EL (cell line): ENCODE measurements around the gene OR4D2.

ENCODE experiments used
- DNase-seq: peaks from one replicate; pipeline ENCODE4 v3.0.0-alpha.2; 2016

Gene OR4D2

DNA sequence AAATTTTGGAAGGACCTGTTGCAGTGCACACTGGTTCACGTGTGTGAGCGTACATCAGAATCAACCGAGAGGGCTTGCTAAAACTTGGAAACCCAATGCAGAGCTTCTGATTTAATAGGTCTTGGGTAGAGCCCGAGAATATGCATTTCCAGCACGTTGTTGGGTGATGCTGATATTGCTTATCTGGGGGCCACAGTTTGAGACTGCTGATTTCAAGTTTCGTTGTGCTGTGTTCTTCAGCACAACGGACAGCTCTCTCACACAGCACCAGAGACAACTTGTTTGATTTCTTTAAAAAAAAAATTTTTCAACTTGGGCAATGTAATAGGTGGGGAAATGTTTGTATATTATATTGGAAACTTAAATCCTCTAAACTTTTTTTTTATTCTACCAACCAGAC is 9.4 kb downstream of the OR4D2 start:
- no peak for DNase-seq

DNA sequence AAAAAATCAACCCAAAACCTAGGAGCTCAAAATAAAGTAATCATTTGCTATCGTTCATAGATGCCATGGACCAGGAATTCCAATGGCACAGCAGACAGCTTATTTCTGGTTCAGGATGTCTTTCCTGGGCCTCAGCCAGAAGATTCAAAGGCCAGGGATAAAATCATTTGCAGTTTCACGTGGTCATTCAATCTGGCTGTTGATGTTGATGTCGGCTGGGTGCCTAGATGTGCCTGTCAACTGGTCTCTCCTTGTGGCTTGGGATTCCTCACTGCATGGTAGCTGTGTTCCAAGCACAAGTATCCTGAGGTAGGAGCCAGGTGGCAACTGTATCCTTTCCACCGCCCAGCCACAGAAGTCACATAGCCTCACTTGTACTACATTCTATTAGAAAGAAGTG is 15.0 kb downstream of the OR4D2 start:
- no peak for DNase-seq

DNA sequence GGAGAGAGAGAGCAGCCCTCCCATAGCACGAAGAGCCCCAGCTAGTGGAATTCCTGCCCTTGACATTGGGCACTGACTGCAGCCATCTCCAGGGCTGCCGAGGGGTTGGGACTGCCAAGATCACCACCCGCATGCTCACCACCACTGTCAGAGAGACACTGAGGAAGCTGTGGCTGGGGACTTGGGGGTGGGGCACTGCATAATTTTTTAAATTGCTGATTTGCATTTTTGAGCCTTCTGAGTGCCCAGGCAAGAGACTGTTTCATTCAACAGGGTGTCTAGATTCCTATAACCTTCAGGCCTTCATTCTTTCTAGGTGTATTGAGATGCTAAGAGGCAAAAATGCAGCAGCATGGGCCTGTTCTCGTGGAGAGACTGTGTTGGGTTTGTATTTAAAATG is 16.7 kb downstream of the OR4D2 start:
- DNase-seq: no peak

DNA sequence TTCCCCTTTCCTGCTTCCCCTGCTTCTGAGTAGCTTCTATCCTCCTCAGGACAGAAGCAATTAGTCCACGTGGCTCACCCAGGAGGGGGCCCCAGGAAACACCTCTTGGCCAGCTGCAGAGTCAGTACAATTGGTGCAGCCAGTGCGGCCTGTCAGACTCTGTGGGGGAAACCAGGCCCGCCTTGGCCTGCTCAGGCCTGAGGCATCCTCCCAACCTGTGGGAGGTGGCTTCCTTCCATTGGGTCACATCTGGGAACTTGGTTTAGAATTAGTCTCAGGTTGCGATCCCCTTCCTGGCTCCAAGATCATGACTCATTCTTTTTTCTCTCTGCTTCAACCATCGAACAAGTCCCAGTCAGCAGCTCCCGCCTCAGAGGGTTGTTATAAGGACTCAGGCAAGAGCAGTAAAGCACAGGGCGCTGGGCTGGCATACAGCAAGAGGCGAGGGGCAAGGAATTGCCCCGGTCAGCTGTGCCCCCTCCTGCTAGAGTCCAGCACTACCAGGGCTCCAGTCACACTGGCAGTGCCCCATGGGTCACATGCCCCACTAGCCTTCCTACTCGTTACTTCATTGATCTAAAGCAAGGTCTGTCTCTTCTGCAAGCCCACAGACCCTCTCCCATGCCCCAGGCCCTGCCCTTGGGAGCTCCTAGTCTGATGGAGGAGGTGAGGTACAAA is 17.7 kb downstream of the OR4D2 start:
- DNase-seq: peak; percentile 63

DNA sequence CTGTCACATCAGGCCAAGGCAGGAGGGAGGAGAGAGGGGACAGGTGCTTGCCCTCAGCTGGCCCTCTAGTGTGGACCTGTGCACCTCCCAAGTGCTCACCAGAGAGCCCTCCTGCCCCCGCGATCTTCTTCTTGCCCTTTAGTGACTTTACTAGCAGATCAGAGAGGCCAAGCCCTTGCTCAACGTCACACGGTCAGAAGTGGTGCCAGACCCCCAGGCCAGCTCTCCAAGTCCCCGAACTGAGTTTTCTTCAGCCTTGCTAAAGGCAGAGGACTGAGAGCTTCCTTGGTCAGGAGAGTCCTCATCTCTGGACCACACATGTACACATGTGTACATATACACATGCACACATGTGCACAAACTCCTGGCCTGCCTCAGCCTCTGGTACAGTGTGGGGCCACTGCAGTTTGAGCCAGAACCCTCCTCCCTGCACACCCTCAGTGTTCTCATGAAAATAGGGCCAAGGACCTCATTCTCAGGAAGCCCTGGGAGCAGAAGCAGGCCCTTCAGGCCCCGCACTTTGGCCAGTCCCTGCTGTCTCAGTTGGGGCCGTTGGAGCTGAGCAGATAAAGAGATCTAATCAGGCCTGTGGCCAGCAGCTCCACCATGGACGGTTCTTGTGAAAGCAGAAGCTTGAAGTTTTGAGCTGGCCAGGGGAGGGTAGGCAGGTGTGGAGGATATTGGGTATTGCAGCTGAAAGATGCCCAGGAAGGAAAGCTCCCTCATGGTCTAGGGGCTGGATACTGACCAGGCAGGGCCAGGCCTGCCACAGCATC is 18.4 kb downstream of the OR4D2 start:
- no peak for DNase-seq

DNA sequence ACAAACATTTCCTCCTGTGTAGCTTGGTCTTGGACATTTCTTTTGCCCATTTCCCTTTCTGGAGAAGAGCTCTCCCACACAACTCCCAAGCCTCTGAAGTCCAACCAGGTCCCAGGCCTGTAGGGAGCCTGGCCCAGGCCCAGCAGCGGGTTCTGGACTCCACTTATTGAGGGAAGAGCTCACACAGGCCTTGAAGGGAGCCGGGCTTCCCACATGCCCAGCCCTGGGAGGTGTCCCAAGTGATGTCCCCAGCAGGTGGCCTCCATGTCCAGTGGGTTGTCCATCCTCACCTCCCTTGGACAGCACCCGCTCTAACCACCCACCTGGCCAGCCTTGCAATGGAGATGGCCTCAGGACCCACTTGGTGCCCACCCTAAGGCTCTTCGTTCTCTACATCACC is 19.8 kb downstream of the OR4D2 start:
- no peak for DNase-seq

DNA sequence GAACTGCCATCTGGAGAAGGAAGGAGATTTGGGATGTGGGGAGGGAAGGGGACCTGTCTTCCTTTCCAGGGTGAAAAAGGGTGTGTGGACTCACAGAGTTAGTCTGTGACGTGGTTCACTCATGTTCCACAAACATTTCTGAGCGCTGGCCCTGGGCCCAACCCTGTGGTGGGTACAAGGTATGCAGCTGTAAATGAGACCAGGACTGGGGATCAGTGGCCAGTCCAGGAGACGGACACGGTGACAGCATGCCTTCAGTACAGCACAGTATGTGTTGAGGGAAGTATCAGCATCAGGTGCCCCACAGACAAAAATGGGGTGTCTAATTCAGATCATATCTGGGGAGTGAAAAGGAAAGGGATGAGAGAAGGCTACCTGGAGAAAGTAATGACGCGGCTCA is 20.3 kb downstream of the OR4D2 start:
- no peak for DNase-seq

DNA sequence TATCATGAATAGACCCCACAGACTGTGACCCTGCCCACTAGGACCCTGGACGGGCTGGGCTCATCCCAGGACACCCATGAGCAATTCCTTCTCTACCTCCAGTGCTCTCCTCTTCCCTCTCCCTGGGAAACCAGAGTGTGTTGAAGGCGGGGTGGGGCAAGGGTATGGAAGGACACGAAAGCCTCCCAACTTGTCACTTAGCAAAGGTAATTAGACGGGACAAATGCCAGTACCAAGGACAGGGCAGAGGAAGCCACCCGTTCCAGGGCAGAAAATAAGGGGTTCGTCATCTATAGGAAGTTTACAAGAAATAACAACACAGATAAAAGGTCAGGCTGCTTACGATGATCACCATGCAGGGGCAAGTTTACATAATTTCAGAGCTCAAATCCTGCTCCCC is 20.9 kb downstream of the OR4D2 start:
- DNase-seq: no peak

DNA sequence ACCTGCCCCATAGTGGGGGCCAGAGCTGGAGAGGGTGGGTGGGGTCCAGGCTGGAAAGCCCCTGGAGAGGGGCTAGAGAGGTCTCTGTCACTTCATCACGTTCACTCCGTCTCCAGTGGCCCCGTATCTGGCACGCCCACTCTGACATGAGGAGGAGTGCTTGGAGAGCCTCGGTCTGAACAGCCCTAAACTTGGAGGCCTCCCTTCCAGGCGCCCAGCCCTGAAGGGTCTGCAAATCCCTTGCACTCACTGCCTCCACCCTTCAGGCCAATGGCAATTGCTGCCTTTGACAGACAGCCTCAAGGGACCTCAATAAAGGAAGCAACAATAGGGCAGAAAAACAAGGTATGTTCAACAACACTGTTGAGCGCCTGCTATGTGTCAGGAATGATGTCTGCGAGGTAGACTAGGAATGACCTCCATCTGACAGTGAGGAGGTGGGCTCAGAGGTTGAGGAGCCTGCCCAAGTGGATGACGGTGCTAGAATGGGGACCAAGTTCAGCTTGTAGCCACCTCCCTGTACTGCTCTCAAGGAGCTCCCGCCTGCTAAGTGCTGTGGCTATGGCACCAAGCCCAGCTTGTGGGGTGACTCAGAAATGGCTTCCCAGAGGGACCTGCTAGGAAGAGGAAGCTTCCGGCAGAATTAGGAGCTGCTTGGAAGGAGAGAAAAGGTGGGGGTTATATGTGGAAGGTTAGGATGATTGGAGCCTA is 22.8 kb downstream of the OR4D2 start:
- DNase-seq: peak; percentile 87

DNA sequence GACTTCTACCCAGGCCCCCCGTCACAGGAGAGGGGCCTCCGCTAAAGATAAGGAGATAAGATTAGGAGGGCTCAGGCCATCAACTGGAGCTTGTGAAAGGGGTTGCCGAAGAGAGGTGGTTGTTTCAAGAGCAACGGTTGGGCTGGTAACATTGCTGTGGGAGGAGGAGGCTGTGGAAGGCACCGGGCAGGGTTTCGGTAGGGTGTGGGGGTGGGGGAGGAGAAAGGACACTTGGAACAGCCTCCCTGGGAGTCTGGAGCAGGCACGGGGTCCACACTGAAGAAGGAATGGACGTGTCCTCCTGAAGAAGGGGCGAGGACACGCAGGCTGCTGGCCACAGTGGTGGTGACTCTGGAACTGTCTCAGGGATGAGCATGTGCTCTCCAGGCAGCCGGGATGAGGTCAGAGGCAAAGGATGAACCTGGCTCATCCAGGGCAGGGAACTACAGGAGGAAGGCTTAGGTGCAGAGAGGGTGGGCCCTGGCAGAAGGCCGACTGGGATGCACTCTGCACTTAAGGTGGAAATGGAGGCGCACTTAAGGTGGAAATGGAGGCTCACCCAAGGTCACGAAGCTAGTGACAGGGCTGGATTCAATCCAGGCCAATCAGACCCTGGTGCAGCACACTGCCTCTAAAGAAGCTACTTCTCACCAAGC is 24.6 kb downstream of the OR4D2 start:
- DNase-seq: no peak

DNA sequence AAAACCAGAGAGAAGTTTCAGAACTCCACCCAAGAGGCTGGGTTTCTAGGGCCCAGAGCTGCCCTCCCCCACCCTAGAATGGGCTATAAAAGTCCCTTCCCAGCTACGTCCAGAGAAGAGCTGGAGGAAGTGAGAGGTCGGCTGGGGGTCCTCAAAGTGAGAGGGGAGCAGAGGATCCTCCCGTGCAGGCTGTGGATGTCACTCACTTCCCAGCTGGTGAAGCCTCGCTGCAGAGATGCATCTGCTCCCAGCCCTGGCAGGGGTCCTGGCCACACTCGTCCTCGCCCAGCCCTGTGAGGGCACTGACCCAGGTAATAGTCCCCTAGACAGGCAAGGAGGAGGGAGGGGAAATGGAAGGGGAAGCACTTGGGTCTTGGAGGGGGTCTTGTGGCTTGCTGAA is 25.8 kb downstream of the OR4D2 start, which contains the start of gene EPX:
Gene EPX, plus strand, starts transcription at position 115 of the 400 bp plus-strand sequence. Its CDS starts 121 bp downstream, at position 236.
- DNase-seq: no peak

DNA sequence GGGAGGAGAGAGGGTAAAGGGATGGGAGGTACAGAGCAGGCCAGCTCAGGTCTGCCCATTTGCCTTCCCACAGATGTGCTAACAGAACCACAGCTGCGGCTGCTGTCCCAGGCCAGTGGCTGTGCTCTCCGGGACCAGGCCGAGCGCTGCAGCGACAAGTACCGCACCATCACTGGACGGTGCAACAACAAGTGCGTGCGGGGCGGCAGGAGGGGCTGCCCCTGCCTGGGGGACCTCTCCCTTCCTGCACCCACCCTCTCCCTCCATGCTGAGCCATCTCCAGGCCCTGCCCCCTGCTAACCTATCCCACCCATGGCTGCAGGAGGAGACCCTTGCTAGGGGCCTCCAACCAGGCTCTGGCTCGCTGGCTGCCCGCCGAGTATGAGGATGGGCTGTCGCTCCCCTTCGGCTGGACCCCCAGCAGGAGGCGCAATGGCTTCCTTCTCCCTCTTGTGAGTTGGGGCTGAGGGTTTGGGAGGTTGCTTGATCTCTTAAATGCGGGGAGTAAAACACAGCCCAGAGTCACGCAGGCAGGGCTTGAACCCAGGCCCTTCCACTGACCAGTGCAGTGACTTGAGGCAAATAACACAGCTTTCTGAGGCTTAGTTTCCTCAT is 27.0 kb downstream of the OR4D2 start:
- no peak for DNase-seq

DNA sequence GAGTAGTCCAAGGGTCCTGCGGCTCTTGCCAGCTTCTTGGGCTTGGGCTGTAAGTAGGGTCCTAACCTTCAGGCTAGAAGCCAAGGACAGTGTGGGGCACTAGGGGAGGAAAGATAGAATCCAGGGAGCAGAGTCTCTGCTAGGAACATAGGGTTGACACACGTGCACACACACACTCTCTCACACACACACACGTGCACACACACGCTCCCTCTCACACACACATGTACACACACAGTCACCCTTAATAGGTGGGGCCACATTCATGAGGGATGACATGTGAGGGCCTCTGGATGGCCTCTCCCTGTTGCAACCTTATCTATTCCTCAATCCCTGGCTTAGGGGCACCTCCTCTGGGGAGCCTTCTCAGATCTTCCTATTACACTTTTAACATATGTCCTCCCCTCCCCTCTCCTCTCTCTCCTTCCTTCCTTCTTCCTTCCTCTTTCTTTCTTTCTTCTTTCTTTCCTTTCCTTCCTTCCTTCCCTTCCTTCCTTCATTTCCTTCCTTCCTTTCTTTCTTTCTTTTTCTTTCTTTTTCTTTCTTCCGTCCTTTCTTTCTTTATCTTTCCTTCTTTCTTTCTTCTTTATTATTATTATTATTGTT is 28.8 kb downstream of the OR4D2 start:
- DNase-seq: no peak

DNA sequence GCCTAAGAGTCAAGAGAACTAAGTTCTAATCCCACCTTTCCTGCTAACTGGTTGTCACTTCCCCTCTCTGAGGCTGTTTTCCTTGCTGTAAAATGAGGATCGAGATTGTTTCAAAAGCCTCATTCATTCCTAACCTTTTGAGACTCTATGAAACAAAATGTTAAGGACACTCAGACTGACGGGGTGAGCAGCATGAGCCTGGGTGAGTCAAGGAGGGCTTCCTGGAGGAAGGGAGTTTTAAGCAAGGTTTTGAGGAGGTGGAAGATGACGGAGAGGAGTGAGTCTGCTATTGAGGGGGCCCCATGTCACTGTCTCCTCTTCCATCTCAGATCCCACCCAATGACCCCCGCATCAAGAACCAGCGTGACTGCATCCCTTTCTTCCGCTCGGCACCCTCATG is 29.8 kb downstream of the OR4D2 start:
- no peak for DNase-seq

DNA sequence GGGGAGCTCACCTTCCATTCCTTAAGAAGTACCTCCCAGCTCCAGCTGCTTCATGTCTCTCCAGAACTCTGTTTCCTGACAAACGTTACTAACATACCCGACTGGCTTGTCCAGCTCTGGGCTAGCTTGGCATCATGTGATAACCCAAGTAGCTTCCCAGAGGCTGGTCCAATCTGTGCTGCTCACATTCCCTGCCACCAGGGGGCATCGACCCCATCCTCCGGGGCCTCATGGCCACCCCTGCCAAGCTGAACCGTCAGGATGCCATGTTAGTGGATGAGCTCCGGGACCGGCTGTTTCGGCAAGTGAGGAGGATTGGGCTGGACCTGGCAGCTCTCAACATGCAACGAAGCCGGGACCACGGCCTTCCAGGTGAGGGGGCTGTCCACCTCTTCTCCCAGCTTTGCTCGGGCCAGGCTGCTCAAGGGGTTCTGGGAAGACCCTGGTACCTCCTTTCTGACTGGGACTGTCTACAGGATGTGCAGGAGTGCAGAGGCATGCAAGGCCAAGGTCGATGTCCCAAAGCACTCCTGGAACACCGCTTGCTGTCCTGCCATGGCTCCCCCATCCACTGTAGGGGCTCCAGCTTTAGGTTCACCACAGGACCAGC is 33.3 kb downstream of the OR4D2 start:
- peak; percentile 64 for DNase-seq

DNA sequence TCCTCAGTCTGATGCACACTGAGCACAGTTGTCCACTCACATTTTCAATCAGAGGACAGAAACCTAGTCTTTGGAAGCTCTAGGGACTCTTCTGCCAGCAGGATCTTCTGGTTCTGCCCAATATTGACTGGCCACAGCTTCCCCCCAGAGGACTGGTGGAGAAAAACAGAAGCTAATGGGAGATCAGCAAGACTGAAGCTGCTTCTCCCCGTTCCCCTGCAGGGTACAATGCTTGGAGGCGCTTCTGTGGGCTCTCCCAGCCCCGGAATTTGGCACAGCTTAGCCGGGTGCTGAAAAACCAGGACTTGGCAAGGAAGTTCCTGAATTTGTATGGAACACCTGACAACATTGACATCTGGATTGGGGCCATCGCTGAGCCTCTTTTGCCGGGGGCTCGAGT is 36.1 kb downstream of the OR4D2 start:
- DNase-seq: no peak

DNA sequence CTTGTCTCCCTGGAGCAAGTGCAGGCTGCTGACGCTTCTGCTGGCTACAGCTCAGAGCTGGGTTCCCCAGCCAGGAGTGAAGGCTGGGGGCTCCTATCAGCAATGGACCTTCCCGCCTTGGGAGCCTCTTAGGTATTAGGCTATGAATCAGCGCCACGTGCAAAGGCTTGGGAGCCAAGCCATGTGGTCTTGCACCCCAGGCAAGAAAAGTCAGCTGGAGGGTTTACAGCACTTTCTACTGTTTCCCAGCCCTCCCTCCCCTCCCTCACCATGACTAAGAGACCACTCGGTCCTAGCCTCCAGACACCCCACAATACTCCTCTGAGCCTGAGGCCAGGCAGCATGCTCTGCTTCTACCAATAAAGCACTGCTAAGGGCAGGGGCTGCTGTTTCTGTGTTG is 38.0 kb downstream of the OR4D2 start:
- peak; percentile 26 for DNase-seq

DNA sequence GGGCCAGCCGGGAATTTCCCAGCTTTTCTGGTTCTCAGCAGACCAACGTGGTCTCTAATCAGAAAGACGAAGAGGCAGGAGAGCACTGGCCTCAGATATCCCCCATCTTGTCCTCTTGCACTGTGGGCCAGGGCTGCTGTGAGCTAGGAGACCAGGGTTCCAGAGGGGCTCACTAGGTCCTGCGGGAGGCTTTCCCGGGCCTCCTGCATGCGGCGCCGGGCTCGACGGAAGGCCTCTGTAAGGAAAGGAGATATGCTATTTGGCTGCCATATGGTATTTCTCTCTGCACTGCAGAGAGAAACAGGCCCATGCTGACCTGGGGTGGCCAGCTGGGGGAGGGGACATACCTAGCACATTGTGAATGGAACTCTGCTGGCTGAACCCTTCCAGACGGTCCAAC is 39.2 kb downstream of the OR4D2 start:
- DNase-seq: no peak

DNA sequence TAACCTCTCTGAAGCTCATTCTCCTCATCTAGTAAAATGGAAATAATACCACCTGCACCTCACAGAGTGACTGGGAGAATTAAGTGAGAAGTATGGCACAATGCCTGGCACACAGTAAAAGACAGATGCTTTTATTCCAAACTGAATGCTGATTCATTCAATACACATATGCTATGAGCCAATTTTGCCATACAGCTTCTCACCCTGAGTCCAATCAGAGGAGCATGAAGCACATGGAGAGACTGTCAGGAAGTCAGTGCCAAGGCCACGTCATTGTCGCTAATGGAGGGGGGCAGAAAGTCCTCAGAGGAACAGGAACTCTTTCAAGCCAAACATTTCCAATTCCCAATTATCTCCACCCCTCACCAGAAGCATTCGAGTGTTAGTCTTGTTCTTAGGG is 40.7 kb downstream of the OR4D2 start:
- DNase-seq: no peak

DNA sequence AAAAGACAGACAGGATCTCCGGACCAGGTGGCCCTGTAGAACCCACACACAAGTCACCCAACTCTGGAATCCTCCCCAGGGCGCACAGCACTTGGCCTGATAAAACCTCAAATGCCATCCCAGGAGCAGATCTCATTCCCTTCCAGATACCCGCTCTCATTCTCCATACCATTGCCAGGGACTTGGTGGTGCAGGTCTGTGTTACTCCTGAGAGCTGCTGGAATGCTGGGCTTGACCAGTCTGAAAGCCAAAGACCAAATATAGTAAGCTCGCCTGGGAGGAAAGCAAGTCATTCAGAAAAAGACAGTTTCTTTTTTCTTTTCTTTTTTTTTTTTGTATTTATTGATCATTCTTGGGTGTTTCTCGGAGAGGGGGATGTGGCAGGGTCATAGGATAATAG is 41.6 kb downstream of the OR4D2 start:
- no peak for DNase-seq

DNA sequence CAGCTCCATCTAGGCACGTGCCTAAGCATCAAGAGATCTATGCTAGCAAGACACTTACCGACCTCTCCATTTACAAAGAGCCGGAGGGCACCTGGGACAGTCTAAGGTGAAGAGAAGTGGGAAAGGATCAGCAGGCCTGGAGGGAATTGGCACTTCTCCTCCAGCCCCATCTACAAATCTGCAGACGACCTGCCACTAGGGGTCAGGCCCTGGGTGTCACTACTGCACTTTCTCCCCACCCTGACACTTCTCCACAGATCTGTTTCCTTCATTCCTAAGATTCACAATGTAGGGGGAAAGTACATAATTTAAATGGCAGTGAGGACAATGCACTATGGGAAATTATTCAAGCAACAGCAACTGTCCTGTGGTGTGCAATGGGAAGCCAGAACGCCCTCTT is 44.1 kb downstream of the OR4D2 start:
- DNase-seq: no peak

DNA sequence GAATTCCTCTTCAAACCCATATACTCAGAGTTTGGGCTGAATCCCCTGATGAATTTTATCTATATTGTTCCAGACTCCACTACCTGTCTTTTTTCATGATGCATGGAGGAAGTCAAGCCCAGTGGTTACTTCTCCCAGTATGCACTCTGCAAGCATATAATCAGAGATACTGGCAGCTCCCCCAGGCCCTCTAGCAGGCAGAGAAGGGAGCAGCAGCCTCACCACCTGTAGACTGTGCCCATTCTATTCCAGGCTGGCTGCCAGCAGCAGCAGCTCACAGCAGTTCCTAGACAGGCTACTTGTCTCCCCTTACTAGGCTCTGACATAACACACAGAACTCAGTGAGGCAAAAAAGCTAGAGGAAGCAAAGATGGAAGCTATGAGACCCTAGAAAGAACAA is 48.9 kb downstream of the OR4D2 start:
- no peak for DNase-seq
